Colon (tissue), 2 donors: ENCODE results near the gene FARSB.
"Not testable (repeated sequence)": the region's sequence is repeated elsewhere in the genome, so short reads cannot be mapped to it uniquely, and the experiment has no call there.

Experiments
- FAIRE-seq: peaks from 2 replicates; lab custom pipeline; 2012; peaks lifted over from hg19 to GRCh38; lab: Jason Lieb, UNC
- donor health status: control.
- donor health status: control.

Gene FARSB

GRCh38 chr2:222604749-222605515 lies 51.0 kb downstream of the FARSB start:
- FAIRE-seq = no peak

- peak; percentile 33 for FAIRE-seq
These were observed 52.4 kb downstream of the FARSB start for GRCh38 chr2:222603501-222603900.

GRCh38 chr2:222598611-222599010 lies 57.3 kb downstream of the FARSB start:
- FAIRE-seq = no peak

GRCh38 chr2:222595581-222595980 lies 60.3 kb downstream of the FARSB start:
- no peak for FAIRE-seq

- FAIRE-seq = no peak
These were observed 61.2 kb downstream of the FARSB start for GRCh38 chr2:222594679-222595078.

- no peak for FAIRE-seq
These were observed 63.7 kb downstream of the FARSB start for GRCh38 chr2:222592176-222592575.

- no peak for FAIRE-seq
These were observed 64.2 kb downstream of the FARSB start for GRCh38 chr2:222591661-222592060.

- not testable (repeated sequence) for FAIRE-seq
These were observed 71.3 kb downstream of the FARSB start for GRCh38 chr2:222584589-222584988.

GRCh38 chr2:222582928-222583327 lies 73.0 kb downstream of the FARSB start:
- FAIRE-seq = no peak

GRCh38 chr2:222577341-222577740 lies 78.6 kb downstream of the FARSB start:
- no peak for FAIRE-seq

GRCh38 chr2:222576171-222577081 lies 79.5 kb downstream of the FARSB start:
- no peak for FAIRE-seq

- FAIRE-seq = no peak
These were observed 80.3 kb downstream of the FARSB start for GRCh38 chr2:222575618-222576017.

GRCh38 chr2:222572751-222573174 lies 83.1 kb downstream of the FARSB start:
- no peak for FAIRE-seq

- no peak for FAIRE-seq
These were observed 83.6 kb downstream of the FARSB start for GRCh38 chr2:222572264-222572721.

GRCh38 chr2:222569826-222570225 lies 86.1 kb downstream of the FARSB start:
- FAIRE-seq = no peak

- FAIRE-seq = no peak
These were observed 87.0 kb downstream of the FARSB start for GRCh38 chr2:222568865-222569264.

- FAIRE-seq = no peak
These were observed 89.7 kb downstream of the FARSB start for GRCh38 chr2:222566229-222566628.

GRCh38 chr2:222563936-222564335 lies 92.0 kb downstream of the FARSB start:
- no peak for FAIRE-seq

- FAIRE-seq = no peak
These were observed 92.7 kb downstream of the FARSB start for GRCh38 chr2:222563106-222563718.

- FAIRE-seq = no peak
These were observed 93.9 kb downstream of the FARSB start for GRCh38 chr2:222561817-222562645.

GRCh38 chr2:222561151-222561550 lies 94.7 kb downstream of the FARSB start:
- FAIRE-seq = no peak

- FAIRE-seq = no peak
These were observed 101.4 kb downstream of the FARSB start for GRCh38 chr2:222554517-222554916.
